GM18517 (cell line): ENCODE data around the gene SERPINB6.
"Not testable (repeated sequence)": the region's sequence is repeated elsewhere in the genome, so short reads cannot be mapped to it uniquely, and the experiment has no call there.

Experiments used
- ATAC-seq: cut with Tn5 transposase; IDR thresholded peaks from one replicate; pipeline ENCODE4 v1.9.1; 2021; ENCODE audit warnings: mild to moderate bottlenecking, moderate library complexity; ENCODE audit not compliant: unreplicated experiment

SERPINB6 gene

GRCh38 chr6:2917065-2917464 lies 54.3 kb downstream of the SERPINB6 start:
- ATAC-seq: no peak

GRCh38 chr6:2916158-2916925 lies 55.0 kb downstream of the SERPINB6 start:
- no peak for ATAC-seq

GRCh38 chr6:2915150-2915549 lies 56.2 kb downstream of the SERPINB6 start:
- ATAC-seq: no peak

GRCh38 chr6:2914318-2914660 lies 57.1 kb downstream of the SERPINB6 start:
- no peak for ATAC-seq

- no peak for ATAC-seq
These were observed 57.6 kb downstream of the SERPINB6 start for GRCh38 chr6:2913621-2914317.

GRCh38 chr6:2911171-2911570 lies 60.2 kb downstream of the SERPINB6 start:
- no peak for ATAC-seq

GRCh38 chr6:2909718-2910117 lies 61.6 kb downstream of the SERPINB6 start:
- ATAC-seq: no peak

- ATAC-seq: not testable (repeated sequence)
These were observed 62.2 kb downstream of the SERPINB6 start for GRCh38 chr6:2909051-2909606.

- ATAC-seq: not testable (repeated sequence)
These were observed 62.9 kb downstream of the SERPINB6 start for GRCh38 chr6:2908516-2908915.

- not testable (repeated sequence) for ATAC-seq
These were observed 67.8 kb downstream of the SERPINB6 start for GRCh38 chr6:2903411-2904185.

GRCh38 chr6:2901645-2902502 lies 69.5 kb downstream of the SERPINB6 start:
- not testable (repeated sequence) for ATAC-seq

- no peak for ATAC-seq
These were observed 70.3 kb downstream of the SERPINB6 start for GRCh38 chr6:2900821-2901644.

GRCh38 chr6:2900221-2900807 lies 71.1 kb downstream of the SERPINB6 start:
- ATAC-seq: no peak

- ATAC-seq: no peak
These were observed 71.8 kb downstream of the SERPINB6 start for GRCh38 chr6:2899596-2899995.
